Parathyroid adenoma (tissue), 2 donors: ENCODE data around the gene TRIP4.

Source experiments
- H2AFZ ChIP-seq: fragments of 300-600 bp; sonication (generic); one replicate; pipeline ENCODE4 v1.7.0; 2017; ENCODE audit warnings: antibody characterized with exemption, mild to moderate bottlenecking
- H3K27ac ChIP-seq: fragments of 300-600 bp; sonication (generic); one replicate; pipeline ENCODE4 v1.7.0; 2017
- H3K27me3 ChIP-seq: fragments of 300-600 bp; sonication (generic); one replicate; pipeline ENCODE4 v1.7.0; 2017; ENCODE audit warnings: low read length; ENCODE audit not compliant: control insufficient read depth, insufficient read depth
- H3K36me3 ChIP-seq: fragments of 300-600 bp; sonication (generic); one replicate; pipeline ENCODE4 v1.7.0; 2017; ENCODE audit warnings: low read length; ENCODE audit not compliant: control insufficient read depth, insufficient read depth
- H3K4me1 ChIP-seq: fragments of 300-600 bp; sonication (generic); one replicate; pipeline ENCODE4 v1.7.0; 2017; ENCODE audit warnings: control low read depth
- H3K4me2 ChIP-seq: fragments of 300-600 bp; sonication (generic); one replicate; pipeline ENCODE4 v1.7.0; 2017; ENCODE audit warnings: low read length
- H3K4me3 ChIP-seq: fragments of 300-600 bp; sonication (generic); one replicate; pipeline ENCODE4 v1.7.0; 2017; ENCODE audit warnings: low read depth, low read length
- H3K79me2 ChIP-seq: fragments of 300-600 bp; sonication (generic); one replicate; pipeline ENCODE4 v1.7.0; 2017; ENCODE audit warnings: control low read depth
- H3K9ac ChIP-seq: fragments of 300-600 bp; sonication (generic); one replicate; pipeline ENCODE4 v1.7.0; 2017; ENCODE audit warnings: mild to moderate bottlenecking
- H3K9me3 ChIP-seq: fragments of 300-600 bp; sonication (generic); one replicate; pipeline ENCODE4 v1.7.0; 2017; ENCODE audit warnings: low read length; ENCODE audit not compliant: control insufficient read depth
- TF ChIP-seq, protein P1 (sequence below): fragments of 300-600 bp; sonication (generic); IDR thresholded peaks from one replicate; pipeline ENCODE4 v1.7.0; 2017; ENCODE audit warnings: antibody characterized with exemption, mild to moderate bottlenecking
- donor health status: primary hyperparathyroidism.

Gene TRIP4

DNA sequence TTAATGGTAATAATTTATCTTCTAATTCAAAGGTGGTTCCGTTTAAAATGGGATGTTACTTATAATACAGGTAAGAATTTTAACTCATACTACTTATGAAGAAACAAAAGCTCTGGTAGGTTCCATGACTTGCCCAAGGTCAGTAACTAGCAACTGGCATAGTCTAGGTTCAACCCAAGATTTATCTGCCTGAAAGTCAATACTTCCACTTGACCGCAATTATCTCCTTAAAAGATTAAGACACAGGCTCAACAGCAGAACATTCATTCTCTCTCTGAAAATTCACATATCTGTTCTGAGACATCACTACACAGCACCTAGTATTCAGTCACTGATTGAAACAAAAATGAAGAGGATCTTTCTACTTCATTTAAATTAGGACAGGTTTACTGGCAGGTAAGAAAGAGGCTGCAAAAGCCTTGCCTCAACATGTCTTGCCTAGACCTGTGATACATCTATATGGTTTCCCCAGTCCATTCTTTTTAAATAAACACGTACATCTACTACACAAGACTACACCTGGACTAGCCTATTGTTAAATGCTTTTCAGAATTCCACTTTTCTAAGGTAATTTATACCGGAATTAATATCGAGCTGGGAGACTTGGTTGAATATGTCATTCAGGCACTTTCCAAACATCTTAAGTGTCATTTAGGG is 32.8 kb upstream of the TRIP4 start:
- Histone ChIP-seq H3K79me2 (peaks cover 2% of the 10 kb centered on the region), H3K4me2 (peak overlapping the region; percentile 86), H3K4me3 (peak overlapping the region; percentile 75), H2AFZ (peak overlapping the region; percentile 77), H3K4me1 (no peaks in the 10 kb centered on the region), H3K27ac (no peak overlapping the region), H3K9ac (no peak overlapping the region), H3K36me3 (no peaks in the 10 kb centered on the region), H3K27me3 (no peaks in the 10 kb centered on the region), H3K9me3 (no peaks in the 10 kb centered on the region)
- TF ChIP-seq, protein P1, sequence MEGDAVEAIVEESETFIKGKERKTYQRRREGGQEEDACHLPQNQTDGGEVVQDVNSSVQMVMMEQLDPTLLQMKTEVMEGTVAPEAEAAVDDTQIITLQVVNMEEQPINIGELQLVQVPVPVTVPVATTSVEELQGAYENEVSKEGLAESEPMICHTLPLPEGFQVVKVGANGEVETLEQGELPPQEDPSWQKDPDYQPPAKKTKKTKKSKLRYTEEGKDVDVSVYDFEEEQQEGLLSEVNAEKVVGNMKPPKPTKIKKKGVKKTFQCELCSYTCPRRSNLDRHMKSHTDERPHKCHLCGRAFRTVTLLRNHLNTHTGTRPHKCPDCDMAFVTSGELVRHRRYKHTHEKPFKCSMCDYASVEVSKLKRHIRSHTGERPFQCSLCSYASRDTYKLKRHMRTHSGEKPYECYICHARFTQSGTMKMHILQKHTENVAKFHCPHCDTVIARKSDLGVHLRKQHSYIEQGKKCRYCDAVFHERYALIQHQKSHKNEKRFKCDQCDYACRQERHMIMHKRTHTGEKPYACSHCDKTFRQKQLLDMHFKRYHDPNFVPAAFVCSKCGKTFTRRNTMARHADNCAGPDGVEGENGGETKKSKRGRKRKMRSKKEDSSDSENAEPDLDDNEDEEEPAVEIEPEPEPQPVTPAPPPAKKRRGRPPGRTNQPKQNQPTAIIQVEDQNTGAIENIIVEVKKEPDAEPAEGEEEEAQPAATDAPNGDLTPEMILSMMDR = no peak

DNA sequence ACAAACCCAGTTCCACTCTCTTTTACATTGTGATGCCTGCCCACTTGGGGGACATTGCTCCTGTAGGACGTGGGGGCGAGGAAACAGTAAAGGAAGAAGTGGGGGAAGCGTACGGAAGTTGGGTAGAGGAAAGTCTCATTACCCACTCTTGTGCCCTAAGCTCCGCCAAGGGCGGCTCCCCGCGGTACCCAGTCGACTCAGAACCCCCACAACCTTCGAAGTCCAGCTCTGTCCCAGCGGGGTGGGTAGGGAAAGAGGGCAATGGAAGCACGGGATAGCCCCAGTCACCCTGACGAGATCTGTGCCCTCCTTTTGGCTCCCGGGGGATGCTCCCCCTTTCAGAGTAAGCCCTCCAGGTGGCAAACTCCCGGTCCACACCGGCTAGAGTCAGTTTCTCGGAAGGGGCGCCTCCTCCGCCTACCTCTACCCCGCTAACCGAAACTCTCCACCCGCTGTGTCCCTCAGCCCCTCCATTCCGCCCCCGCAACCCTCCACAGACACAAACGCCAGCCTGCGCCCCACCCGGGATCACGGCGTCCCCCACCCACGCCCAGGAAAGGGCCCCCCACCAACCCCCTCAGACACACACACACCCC is 32.2 kb upstream of the TRIP4 start:
- peak overlapping the region; percentile 75 for H3K4me3 ChIP-seq
- no peaks in the 10 kb centered on the region for H3K36me3 ChIP-seq
- no peaks in the 10 kb centered on the region for H3K4me1 ChIP-seq
- peaks cover 2% of the 10 kb centered on the region for H3K79me2 ChIP-seq
- peak overlapping the region; percentile 60 for H3K27ac ChIP-seq
- no peaks in the 10 kb centered on the region for H3K9me3 ChIP-seq
- TF ChIP-seq, protein P1 = no peak
- H2AFZ ChIP-seq = peak overlapping the region; percentile 77
- no peak overlapping the region for H3K9ac ChIP-seq
- H3K4me2 ChIP-seq = peak overlapping the region; percentile 86
- no peaks in the 10 kb centered on the region for H3K27me3 ChIP-seq

DNA sequence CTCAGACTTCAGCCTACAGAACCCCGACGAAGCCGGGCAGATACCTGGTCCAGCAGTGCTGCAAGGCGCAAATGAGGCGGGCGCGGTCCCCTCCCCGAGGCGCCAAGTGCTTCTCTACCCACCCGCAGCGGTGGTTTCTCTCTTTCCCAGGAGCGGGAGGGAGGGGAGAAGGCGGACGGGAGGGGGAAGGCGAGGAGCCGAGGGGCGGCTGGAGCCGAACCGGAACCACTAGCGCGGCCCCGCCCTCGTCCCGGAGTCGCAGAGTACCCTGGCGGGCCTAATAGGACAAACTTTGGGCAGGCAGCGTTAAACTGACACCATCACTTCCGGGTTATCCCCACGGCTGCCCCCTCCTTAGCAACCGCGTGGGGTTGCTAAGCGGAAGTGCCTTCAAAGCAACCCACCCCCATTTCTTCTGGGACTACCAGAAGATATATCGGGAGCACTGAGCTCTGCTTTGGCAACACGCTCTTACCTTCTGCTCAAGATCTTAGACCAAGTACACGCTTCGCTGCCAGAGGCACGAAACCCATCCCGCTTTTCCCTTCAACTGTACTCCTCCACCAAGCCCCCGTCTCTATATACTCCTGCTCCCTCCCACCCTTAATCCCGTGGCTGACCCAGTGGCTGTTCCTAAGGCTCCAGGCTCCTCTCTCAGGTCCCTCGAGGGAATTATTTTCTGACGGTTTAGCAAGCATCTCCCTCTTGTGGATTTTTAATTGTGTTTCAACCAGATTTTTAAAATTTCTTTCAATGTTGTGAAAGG is 31.5 kb upstream of the TRIP4 start, which contains the start of gene CSNK1G1:
TSS of gene CSNK1G1 (minus strand) at position 230 of the 766 bp plus-strand sequence. CDS start 55,674 bp downstream, outside the sequence.
- TF ChIP-seq, protein P1 = peak; percentile 31
- Histone ChIP-seq H3K4me3 (peak within 1 kb of the TSS; percentile 75), H3K27me3 (no peaks in the 10 kb centered on the region), H2AFZ (peak within 1 kb of the TSS; percentile 77), H3K79me2 (peaks cover 2% of the 10 kb centered on the region), H3K4me2 (peak within 1 kb of the TSS; percentile 86), H3K4me1 (no peaks in the 10 kb centered on the region), H3K27ac (peak within 1 kb of the TSS; percentile 60), H3K9ac (no peak within 1 kb of the TSS), H3K36me3 (no peaks in the 10 kb centered on the region), H3K9me3 (no peaks in the 10 kb centered on the region)

DNA sequence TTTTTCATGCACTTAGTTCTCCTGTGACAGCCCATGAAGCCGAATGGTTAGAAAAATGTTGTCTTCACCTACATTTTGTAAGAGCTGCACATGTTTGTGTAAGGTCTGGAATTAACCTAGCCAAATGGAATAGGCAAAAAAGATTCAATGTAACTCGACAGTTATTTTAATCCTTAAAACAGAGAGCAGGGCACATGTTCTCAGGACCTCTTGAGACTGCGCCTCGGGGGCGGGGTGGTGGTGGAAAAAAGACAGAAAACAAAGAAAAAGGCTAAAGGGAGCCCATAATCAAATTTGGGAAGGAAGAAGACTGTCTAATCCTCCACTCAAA is 31.0 kb upstream of the TRIP4 start:
- no peaks in the 10 kb centered on the region for H3K36me3 ChIP-seq
- H3K4me2 ChIP-seq = peak overlapping the region; percentile 86
- H3K27me3 ChIP-seq = no peaks in the 10 kb centered on the region
- H3K9me3 ChIP-seq = no peaks in the 10 kb centered on the region
- peak overlapping the region; percentile 77 for H2AFZ ChIP-seq
- no peaks in the 10 kb centered on the region for H3K4me1 ChIP-seq
- TF ChIP-seq, protein P1 = no peak
- H3K79me2 ChIP-seq = peaks cover 2% of the 10 kb centered on the region
- no peak overlapping the region for H3K9ac ChIP-seq
- peak overlapping the region; percentile 60 for H3K27ac ChIP-seq
- H3K4me3 ChIP-seq = peak overlapping the region; percentile 75
